Measurements from ENCODE around the gene TAS2R14. TPM values are rescaled to one million over a fixed set of nuclear protein-coding genes. Genes with fewer than 3 reads are reported as not detected.

TAS2R14 gene
- polyA plus RNA-seq, 1 of the 3 experiments (the other 2 are of a cell fraction), result 1.4 TPM

GRCh38 chr12:10891937-10892336 is 47.1 kb downstream of the TAS2R14 start:
- ChIA-PET POLR2A (no interaction called here), CTCF (no interaction called here)
- no peaks in the 10 kb centered on the region for H3K9me3 ChIP-seq
- no peaks in the 10 kb centered on the region for H4K20me1 ChIP-seq (ENCODE audit: insufficient read depth)
- no peaks in the 10 kb centered on the region for H3K9me2 ChIP-seq
- no peak overlapping the region for H3K4me3 ChIP-seq (ENCODE audit: low read depth in 2 of 2, low read length in 1 of 2)
- H3K36me3 ChIP-seq (replicated peaks in 1 of 2; ENCODE audit: control insufficient read depth in 1 of 2, insufficient read depth in 2 of 2, low read length in 1 of 2), result no peaks in the 10 kb centered on the region
- no peak for DNase-seq
- no peak overlapping the region for H3K4me2 ChIP-seq
- H3K27me3 ChIP-seq (ENCODE audit: insufficient read depth), result no peaks in the 10 kb centered on the region
- no peak overlapping the region for H2AFZ ChIP-seq (ENCODE audit: low read depth)
- H3K9ac ChIP-seq, result no peak overlapping the region
- H3K79me2 ChIP-seq (ENCODE audit: insufficient read depth), result no peaks in the 10 kb centered on the region
- TF ChIP-seq RXRA (IDR thresholded peaks at IDR 0.05; ENCODE audit: borderline replicate concordance, low read depth) (no peak), TCF12 (IDR thresholded peaks at IDR 0.05) (no peak), NRF1 (IDR thresholded peaks at IDR 0.05; ENCODE audit: low read depth, low read length) (no peak), POLR2AphosphoS5 (IDR thresholded peaks at IDR 0.05; ENCODE audit: low read depth, low read length) (no peak), EZH2phosphoT487 (IDR thresholded peaks at IDR 0.05; ENCODE audit: borderline replicate concordance, low read depth) (no peak), FOSL2 (IDR thresholded peaks at IDR 0.05; ENCODE audit: borderline replicate concordance, low read depth) (no peak), CHD2 (IDR thresholded peaks at IDR 0.05; ENCODE audit: low read length, partially characterized antibody) (no peak), MXI1 (IDR thresholded peaks at IDR 0.05; ENCODE audit: low read depth, low read length) (no peak), MAX (IDR thresholded peaks at IDR 0.05; ENCODE audit: low read depth) (no peak)
- TF ChIP-seq, protein P1, sequence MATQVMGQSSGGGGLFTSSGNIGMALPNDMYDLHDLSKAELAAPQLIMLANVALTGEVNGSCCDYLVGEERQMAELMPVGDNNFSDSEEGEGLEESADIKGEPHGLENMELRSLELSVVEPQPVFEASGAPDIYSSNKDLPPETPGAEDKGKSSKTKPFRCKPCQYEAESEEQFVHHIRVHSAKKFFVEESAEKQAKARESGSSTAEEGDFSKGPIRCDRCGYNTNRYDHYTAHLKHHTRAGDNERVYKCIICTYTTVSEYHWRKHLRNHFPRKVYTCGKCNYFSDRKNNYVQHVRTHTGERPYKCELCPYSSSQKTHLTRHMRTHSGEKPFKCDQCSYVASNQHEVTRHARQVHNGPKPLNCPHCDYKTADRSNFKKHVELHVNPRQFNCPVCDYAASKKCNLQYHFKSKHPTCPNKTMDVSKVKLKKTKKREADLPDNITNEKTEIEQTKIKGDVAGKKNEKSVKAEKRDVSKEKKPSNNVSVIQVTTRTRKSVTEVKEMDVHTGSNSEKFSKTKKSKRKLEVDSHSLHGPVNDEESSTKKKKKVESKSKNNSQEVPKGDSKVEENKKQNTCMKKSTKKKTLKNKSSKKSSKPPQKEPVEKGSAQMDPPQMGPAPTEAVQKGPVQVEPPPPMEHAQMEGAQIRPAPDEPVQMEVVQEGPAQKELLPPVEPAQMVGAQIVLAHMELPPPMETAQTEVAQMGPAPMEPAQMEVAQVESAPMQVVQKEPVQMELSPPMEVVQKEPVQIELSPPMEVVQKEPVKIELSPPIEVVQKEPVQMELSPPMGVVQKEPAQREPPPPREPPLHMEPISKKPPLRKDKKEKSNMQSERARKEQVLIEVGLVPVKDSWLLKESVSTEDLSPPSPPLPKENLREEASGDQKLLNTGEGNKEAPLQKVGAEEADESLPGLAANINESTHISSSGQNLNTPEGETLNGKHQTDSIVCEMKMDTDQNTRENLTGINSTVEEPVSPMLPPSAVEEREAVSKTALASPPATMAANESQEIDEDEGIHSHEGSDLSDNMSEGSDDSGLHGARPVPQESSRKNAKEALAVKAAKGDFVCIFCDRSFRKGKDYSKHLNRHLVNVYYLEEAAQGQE (IDR thresholded peaks at IDR 0.05; ENCODE audit: low read depth, low read length), result no peak
- H3F3A ChIP-seq (replicated peaks; ENCODE audit: insufficient read depth), result no peaks in the 10 kb centered on the region
- no peak overlapping the region for H3K27ac ChIP-seq (ENCODE audit: low read depth in 2 of 2, low read length in 1 of 2)
- H3K4me1 ChIP-seq (ENCODE audit: control insufficient read depth in 1 of 2, insufficient read depth in 2 of 2, low read depth in 1 of 2, low read length in 1 of 2), result no peaks in the 10 kb centered on the region
- WGBS (ENCODE audit: low lambda C conversion rate), result 89% methylated on average over 2 of the region's 2 CpGs

GRCh38 chr12:10889226-10889625 is 49.8 kb downstream of the TAS2R14 start:
- ChIA-PET CTCF (no interaction called here), POLR2A (no interaction called here)
- no peak overlapping the region for H3K27ac ChIP-seq (ENCODE audit: low read depth in 2 of 2, low read length in 1 of 2)
- no peak for DNase-seq
- no peak overlapping the region for H3K9ac ChIP-seq
- no peaks in the 10 kb centered on the region for H4K20me1 ChIP-seq (ENCODE audit: insufficient read depth)
- no peak overlapping the region for H3K4me2 ChIP-seq
- no peaks in the 10 kb centered on the region for H3K9me3 ChIP-seq
- no peaks in the 10 kb centered on the region for H3K4me1 ChIP-seq (ENCODE audit: control insufficient read depth in 1 of 2, insufficient read depth in 2 of 2, low read depth in 1 of 2, low read length in 1 of 2)
- H3K27me3 ChIP-seq (ENCODE audit: insufficient read depth), result no peaks in the 10 kb centered on the region
- no peak overlapping the region for H2AFZ ChIP-seq (ENCODE audit: low read depth)
- H3K4me3 ChIP-seq (ENCODE audit: low read depth in 2 of 2, low read length in 1 of 2), result no peak overlapping the region
- H3K9me2 ChIP-seq, result no peaks in the 10 kb centered on the region
- H3F3A ChIP-seq (replicated peaks; ENCODE audit: insufficient read depth), result no peaks in the 10 kb centered on the region
- no peaks in the 10 kb centered on the region for H3K79me2 ChIP-seq (ENCODE audit: insufficient read depth)
- no peaks in the 10 kb centered on the region for H3K36me3 ChIP-seq (replicated peaks in 1 of 2; ENCODE audit: control insufficient read depth in 1 of 2, insufficient read depth in 2 of 2, low read length in 1 of 2)
- no peak for TF ChIP-seq SMC3 (IDR thresholded peaks at IDR 0.05; ENCODE audit: low read depth, low read length)
- no peak for TF ChIP-seq PBX3 (IDR thresholded peaks at IDR 0.05)
- no peak for TF ChIP-seq JUND (IDR thresholded peaks at IDR 0.05)
- TF ChIP-seq YY1 (IDR thresholded peaks at IDR 0.05; ENCODE audit: low read depth), result no peak
- no peak for TF ChIP-seq RCOR1 (IDR thresholded peaks at IDR 0.05; ENCODE audit: low read length)
- no peak for TF ChIP-seq TAF1 (IDR thresholded peaks at IDR 0.05; ENCODE audit: borderline replicate concordance, low read depth, low read length)
- no peak for TF ChIP-seq GATA2 (CRISPR knock-in tag; IDR thresholded peaks at IDR 0.05)
- TF ChIP-seq MAX (IDR thresholded peaks at IDR 0.05; ENCODE audit: low read depth), result no peak
- TF ChIP-seq GABPA (IDR thresholded peaks at IDR 0.05; ENCODE audit: low read depth), result no peak
- no peak for TF ChIP-seq CTCF (IDR thresholded peaks at IDR 0.05)
- TF ChIP-seq EP300 (IDR thresholded peaks at IDR 0.05; ENCODE audit: borderline replicate concordance in 1 of 2, low read depth in 1 of 2, low read length in 1 of 2), result no peak
- no peak for TF ChIP-seq NFIC (IDR thresholded peaks at IDR 0.05; ENCODE audit: borderline replicate concordance)

Data from SK-N-SH (cell line).